GM21447 (cell line): ENCODE results near the gene TNP2.
"Not testable (repeated sequence)": the region's sequence is repeated elsewhere in the genome, so short reads cannot be mapped to it uniquely, and the experiment has no call there.

Experiments
- ATAC-seq: cut with Tn5 transposase; IDR thresholded peaks from one replicate; pipeline ENCODE4 v1.9.1; 2021; ENCODE audit not compliant: unreplicated experiment

The TNP2 gene

DNA sequence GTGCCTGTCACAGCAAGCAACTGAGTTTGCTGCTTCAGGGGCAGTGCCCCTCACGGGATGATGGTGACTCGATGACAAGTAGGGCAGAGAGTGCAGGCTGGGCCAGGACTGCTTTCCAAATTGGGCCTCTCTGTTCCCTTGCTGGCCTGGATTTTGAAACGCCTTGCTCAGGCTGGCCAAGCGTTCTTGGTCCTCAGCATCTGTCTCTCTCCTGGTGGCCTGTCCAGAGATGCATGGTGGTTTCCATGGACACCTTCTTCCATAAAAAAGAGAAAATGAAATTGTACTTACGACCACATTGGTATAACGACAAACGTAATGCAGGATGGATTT is 31.4 kb upstream of the TNP2 start:
- ATAC-seq, result no peak

DNA sequence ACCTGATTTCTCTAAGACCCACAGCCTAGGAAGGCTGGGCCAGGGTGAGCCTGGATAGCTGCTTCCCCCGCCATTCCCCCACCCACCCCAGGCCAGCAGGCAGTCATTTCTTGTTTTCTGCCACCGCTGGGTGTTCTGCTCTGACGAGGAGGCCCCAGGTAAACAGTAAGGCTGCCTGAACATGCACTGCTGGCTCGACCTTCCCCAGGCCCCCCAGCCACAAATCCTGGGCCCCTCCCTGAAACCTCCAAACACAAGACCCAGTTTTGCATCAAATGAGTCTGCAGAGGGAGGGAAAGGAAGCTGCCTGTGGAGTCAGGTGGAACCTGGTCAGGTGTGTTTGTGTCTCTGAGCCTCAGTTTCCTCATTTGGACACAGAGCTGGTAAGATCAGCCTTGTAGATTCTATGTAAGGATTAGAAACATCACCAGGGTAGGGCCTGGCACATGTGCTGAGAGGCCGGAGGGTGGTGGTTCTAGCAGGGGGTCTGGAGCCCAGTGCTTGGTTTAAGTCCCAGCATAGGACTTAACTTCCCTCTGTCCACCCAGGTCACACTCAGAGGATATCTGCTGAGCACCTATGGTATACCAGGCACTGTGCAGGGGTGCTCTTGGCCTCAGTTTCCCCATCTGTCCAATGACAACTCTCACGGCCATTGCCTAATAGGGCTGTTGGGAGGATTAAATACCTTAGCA is 30.9 kb upstream of the TNP2 start:
- ATAC-seq, result no peak

DNA sequence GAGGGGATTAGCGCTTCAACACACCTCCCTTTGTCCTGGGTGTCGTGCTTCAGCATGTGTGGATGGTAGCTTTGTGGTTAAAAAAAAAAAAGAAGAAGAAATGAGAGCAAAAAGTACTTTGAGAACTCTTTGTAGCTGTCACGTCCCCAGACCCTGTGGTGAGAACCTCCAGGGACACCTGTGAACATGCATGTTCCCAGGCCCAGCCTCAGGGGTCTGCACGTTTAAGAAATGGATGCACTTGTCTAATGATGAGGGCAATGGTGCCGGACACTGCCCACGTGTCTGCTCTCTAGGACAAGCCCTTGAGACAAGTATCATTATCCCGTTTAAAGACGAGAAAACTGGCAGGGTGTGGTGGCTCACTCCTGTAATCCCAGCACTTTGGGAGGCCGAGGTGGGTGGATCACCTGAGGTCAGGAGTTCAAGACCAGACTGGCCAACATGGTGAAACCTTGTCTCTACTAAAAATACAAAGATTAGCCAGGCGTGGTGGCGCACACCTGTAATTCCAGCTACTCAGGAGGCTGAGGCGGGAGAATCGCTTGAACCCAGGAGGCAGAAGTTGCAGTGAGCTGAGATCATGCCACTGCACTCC is 29.9 kb upstream of the TNP2 start:
- peak; percentile 41 for ATAC-seq

DNA sequence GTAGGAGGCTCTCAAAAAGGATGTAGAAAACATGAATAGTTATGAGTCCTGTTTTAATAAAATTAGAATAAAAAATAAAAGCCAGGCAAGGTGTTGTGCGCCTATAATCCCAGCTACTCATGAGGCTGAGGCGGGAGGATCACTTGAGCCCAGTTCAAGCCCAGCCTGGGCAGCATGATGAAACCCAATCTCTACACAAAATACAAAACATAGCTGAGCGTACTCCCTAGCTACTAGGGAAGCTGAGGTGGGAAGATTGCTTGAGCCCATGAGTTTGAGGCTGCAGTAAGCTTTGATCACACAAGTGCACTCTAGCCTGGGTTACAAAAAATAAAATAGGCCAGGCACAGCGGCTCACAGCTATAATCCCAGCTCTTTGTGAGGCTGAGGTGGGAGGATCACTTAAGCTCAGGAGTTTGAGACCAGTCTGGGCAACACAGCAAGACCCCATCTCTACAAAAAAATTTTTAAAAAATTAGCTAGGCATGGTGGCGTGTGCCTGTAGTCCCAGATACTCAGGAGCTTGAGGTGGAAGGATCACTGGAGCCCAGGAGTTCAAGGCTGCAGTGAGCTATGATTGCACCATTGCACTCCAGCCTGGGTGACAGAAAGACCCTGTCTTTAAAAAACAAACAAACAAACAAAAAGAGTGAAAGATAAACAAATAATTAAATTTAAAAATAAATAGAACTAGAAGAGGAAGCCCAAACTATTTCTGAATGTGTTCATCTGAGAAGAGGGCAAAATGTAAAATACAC is 29.2 kb upstream of the TNP2 start:
- no peak for ATAC-seq

DNA sequence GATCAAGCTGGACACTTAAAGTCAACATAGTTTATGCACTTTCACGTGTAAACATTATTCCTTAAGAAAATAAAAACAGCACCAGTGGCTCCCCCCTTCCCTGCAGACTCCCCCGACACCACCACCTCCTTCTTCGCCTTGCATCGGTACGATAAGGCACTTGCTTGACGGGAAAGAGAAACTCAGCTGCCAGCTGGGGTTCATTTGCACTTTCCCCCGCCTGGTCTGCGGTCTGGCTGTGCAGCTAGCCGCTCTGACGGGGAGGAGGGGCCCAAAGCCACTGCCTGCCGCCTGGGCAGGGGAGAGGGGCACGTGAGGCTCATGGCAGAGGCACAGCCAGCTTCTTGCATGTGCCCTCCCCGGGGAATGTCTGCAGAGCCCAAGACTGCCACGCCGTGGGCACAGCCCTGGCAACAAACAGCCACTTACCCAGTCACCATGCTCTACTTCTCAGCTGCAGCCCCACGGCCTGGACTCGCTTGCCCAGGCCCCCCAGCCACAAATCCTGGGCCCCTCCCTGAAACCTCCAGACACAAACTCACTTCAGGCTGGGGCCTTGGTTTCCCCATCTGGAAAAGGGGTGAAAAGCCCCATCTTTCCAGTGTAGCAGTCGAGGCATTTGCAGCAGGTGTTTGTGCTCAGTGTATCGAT is 28.5 kb upstream of the TNP2 start:
- ATAC-seq, result peak; percentile 72

DNA sequence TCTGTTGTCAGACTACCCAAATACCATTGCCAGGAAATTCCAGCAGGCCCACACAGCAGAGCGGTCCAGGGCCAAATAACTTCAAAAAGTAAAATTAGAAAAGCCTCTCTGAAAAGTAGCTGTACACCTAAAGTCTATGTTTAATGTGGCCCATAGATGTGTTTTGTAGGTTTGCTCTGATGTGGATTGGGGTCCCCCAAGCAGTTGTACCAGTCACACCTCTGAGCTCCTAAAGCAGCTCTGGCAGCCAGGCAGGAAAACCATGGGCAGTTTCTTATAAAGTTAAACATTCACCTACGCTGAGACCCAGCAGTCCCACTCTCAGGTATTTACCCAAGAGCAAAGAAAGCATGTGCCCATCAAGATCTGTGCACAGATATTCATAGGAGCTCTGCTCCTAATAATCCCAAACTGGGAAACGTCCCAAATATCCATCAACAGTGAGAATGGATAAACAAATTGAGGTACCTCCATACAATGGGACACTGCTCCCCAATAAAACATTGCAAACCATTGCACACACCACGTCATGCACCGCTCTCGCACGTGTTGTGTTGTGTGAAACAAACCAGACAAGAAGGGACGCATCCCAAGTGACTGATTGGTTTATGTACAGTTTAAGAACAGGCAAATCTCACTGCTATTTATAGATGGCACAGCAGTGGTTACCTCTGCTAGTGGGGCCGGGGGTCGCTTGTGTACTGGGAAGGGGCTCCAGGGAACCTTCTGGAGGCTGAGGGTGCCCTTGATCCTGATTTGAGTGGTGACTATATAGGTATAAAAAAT is 27.8 kb upstream of the TNP2 start:
- peak; percentile 23 for ATAC-seq

DNA sequence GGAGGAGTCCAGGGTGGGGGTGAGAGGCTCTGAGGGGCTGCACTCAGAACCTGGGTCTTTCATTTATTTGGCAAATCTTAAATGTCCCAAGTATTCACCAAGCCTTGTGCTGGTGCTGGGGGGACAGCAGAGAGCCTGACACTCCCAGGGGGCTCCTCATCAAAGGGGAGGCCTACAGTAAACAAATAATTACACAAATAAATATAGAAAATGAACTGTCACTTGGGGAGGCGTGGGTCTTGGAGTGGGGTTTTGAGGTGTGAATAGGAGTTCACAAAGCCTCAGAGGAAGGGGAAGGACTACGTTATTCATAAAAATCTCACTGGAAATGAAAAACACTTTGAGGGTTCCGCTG is 27.2 kb upstream of the TNP2 start:
- no peak for ATAC-seq

DNA sequence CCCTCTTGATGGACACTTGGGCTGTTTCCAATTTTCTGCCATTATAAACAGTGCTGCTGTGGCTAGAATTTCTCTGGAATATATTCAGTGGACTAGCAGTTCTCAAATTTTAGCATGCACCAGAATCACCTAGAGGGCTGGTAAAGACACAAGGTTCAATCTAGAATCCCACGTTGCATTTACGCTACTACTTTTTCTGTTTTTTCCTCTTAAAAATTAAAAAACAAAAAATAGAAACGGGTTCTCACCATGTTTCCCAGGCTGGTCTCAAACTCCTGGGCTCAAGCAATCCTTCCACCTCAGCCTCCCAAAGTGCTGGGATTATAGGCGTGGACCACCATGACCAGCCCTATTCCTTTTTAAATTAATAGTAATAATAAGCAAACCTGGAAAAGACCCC is 26.5 kb upstream of the TNP2 start:
- ATAC-seq, result no peak

DNA sequence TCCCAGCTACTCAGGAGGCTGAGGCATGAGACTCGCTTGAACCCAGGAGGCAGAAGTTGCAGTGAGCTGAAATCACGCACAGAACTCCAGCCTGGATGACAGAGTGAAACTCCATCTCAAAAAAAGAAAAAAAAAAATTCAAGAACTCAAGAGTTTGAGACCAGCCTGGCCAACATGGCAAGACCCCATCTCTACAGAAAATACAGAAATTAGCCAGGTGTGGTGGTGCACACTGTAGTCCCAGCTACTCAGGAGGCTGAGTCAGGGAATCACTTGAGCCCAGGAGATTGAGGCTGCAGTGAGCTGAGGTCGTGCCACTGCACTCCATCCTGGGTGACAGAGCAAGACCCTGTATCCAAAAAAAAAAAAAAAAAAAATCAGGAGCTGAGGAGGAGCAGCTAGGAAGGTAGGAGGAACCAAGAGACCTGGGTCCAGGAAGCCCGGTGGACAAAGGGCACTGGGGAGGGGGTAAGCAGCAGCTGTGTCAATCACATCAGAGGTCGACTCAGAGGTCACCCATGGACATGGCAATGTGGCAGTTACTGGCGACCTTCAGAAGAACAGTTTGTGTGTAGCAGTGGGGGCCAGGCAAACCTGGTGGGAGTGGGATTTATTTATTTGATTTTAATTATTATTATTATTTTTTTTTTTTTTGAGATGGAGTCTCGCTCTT is 23.1 kb upstream of the TNP2 start:
- ATAC-seq, result no peak

DNA sequence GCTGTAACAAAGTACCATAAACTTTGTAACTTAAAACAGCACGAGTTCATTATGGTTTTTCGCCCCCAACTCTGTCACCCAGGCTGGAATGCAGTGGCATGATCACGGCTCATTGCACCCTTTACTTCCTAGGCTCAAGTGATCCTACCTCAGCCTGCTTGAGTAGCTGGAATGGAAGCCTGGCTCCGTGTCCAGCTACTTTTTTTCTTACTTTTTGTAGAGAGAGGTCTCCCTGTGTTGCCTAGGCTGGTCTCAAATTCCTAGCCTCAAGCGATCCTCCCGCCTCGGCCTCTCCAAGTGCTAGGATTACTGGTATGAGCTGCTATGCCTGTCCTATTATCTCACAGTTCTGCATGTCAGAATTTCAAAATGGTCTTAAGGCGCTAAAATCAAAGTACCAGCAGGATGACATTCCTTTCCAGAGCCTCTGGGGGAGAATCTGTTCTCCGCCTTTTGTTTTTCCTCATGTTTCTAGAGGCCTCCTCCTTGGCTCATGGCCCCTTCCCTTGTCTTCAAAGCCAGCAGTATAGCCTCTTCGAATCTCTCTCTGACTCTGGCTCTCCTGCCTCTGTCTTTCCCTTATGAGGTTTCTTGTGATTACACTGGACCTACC is 22.1 kb upstream of the TNP2 start:
- ATAC-seq, result no peak

DNA sequence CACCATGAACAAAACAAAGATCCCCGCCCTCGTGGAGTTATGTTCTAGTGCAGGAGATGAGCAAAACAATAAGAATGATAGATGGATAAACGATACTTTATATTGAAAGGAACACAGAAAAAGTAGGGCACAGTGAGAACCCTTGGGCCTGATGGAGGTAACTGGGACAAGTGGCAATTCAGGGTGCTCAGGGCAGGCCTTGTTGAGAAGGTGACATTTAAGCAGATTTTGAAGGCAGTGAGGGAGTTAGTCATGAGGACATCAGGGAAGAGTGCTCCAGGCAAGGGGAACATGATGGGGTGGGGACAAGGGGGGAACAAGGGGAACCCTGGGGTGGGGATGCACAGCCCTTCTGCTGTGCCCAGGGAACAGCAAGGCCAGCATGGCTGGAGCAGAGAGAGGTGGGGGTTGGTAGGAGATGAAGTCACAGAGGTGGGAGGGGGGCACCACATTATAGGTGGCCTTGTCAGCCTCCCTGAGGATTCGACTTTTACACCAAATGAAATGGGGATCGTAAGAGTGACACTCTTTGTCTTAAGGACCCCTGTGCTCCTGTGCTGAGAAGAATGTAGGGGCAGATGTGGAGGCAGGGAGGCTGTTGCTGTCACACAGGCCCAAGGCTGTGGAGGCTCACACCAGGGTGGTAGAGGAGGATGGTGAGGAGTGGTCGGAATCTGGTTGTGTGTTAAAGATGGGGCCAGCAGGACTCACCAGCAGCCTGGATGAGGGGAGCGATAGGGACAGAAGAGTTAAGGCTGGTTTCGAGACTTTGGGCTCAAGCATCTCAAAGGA is 21.2 kb upstream of the TNP2 start:
- no peak for ATAC-seq

DNA sequence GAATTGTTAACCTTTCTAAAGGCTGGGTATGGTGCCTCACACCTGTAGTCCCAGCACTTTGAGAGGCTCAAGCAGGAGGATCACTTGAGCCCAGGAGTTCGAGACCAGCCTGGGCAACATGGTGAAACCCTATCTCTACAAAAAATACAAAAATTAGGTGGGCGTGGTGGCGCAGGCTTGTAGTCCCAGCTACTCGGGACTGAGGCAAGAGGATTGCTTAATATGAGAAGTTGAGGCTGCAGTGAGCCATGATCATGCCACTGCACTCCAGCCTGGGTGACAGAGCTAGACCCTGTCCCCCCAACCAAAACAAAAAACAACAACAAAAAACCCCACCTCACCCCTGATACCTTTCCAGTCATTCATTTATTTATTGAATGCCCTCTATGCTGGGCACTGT is 20.6 kb upstream of the TNP2 start:
- not testable (repeated sequence) for ATAC-seq

DNA sequence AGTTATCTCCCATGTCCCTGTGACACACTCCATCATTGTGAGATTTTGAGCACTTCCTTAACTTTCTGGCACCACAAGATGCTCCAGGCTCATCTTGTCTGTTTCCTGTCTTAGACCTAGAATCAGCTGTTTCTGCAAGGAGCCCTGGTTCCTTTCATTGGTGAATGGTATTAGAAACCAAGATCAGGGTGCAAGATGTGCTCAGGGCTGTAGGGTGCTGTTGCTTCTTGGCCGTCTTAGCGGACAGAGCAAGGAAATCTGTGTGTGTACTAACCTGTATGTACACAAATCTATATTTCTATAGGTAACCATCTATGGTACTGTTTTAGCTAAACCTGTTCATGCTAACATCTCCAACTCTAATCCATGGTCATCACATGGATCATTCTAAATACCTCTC is 20.1 kb upstream of the TNP2 start:
- ATAC-seq, result no peak

DNA sequence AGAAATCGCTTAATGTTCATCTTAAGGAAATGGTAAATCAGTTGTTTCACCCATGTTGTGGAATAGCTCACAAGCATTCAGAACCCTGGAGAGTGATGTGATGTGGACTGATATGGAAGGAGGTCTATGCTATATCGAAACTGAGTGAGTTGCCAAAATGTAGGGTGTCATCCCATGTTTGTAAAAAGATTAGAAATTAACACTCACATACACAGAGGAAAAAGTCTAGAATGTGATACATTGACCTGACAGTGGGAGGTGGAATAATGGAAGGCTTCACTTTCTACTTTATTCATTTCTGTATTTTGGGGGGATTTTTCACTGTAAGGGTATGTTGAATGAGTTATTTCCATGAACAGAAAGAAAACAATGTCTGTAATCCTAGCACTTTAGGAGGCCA is 16.7 kb upstream of the TNP2 start:
- ATAC-seq, result no peak

DNA sequence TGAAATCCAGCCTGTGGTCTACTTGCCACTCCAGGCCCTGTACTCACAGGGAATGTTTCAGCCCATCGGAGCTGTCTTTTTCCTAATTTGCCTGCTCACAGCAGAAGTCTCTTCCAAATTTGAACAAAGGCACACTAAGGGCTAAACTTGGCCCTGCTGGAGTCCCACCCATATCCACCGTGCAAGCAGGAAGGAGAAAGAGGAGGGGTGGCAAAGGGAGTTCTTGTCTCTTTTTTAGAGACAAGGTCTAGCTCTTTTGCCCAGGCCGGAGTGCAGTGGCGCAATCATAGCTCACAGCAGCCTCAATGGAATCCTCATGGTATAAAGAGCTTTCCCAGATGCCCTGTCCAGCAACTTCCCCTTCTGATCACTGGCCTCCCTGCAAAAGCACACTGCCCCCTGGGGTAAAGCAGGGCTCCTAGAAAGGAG is 14.7 kb upstream of the TNP2 start:
- ATAC-seq, result no peak

DNA sequence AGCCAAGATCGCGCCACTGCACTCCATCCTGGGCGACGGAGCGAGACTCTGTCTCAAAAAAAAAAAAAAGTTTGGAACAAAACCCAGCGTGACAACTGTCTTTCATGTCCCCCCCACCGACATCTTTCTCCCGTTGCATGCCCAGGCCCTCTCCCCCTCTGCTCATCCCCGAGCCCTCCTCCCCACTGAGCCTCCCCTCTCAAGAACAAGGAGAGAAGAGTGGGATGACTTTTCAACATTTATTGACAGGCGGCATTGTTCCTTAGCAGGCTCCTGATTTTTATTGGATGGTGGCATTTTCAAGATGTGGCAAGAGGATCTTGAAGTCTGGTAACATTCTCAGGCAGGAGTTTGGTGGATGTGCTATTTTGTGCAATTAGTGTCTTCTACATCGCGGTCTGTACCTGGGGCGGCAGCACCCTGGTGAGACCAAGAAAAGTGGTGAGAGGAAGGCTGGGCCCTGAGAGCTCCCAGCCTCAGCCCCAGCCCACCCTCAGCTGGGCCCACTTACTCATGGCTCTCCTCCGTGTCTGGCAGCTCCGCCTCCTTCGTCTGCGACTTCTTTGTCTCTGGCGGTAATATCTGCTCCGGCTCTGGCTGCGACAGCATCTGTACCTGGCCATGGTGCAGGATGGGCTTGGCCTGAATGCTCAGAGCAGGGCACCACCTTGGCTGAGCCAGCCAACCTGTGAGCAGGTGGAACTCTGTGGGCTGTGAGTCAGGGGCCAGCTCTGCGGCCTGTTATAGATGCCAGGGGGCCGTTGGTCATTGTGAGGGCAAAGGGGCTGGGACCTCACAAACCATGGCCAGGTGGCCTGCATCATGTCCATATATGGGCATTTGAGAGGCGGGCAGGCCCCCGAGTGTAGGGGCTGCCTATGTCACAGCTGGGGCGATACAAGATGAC is 11.7 kb upstream of the TNP2 start, which contains the start of gene PRM1:
Gene PRM1 (minus strand): TSS at position 715 of the 907 bp plus-strand sequence. CDS start 92 bp downstream, at position 623.
- no peak for ATAC-seq

DNA sequence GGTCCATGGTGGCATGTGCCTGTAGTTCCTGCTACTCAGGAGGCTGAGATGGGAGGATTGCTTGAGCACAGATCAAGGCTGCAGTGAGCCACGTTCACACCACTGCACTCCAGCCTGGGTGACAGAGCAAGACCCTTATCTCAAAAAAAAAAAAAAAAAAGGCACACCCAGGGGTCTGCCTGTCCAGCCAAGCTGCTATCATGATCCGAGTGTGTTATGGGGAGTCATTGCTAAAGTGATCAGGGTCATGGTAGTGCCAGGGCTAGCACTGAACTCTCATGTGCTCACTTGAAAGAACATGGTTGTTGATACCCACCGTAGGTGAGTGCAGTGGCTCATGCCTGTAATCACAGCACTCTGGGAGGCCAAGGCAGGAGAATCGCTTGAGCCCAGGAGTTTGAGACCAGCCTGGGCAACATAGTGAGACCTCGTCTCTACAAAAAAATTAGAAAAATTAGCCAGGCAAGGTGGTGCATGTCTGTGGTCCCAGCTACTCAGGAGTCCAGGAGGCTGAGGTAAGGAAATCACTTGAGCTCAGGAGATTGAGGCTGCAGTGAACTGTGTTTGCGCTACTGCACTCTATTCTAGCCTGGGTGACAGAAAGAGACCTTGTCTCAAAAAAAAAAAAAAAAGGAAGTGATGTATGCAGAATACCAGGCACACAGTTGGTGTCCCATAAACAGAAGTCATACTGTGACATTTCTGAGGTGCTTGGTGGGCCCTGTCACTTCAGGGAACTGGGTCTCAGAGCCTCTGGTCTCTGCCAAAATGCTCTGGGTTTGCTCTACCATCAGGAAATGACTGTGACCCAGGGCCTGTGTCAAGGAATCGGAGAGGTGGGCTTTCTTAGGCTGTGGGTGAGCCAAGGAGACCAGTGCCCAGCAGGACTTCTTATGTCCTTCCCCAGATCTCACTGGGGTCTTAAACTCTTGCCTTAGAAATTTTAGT is 9.8 kb upstream of the TNP2 start:
- no peak for ATAC-seq
